ENCODE data around the gene CCL7.

The CCL7 gene

GRCh38 chr17:34254651-34255380 is 15.2 kb upstream of the CCL7 start, which contains the start of gene CCL2:
Gene CCL2, plus strand, starts transcription at chr17:34255285. Its CDS starts 65 bp downstream, at chr17:34255350.
- ATAC-seq = no peak
- Mint-ChIP-seq H3K4me3 (no peak within 1 kb of the TSS), H3K36me3 (no peaks in the 10 kb centered on the region), H3K27me3 (peaks cover 63% of the 10 kb centered on the region), H3K27ac (no peak within 1 kb of the TSS), H3K4me1 (peaks cover 30% of the 10 kb centered on the region), H3K9me3 (no peaks in the 10 kb centered on the region)

- no peaks in the 10 kb centered on the region for H3K36me3 Mint-ChIP-seq
- H3K27me3 Mint-ChIP-seq = peaks cover 68% of the 10 kb centered on the region
- ATAC-seq = no peak
- H3K4me1 Mint-ChIP-seq = peaks cover 30% of the 10 kb centered on the region
- no peak overlapping the region for H3K27ac Mint-ChIP-seq
- H3K4me3 Mint-ChIP-seq = no peak overlapping the region
- H3K9me3 Mint-ChIP-seq = no peaks in the 10 kb centered on the region
These were observed 14.7 kb upstream of the CCL7 start for GRCh38 chr17:34255381-34255732.

- Mint-ChIP-seq H3K9me3 (no peaks in the 10 kb centered on the region), H3K4me1 (peaks cover 30% of the 10 kb centered on the region), H3K36me3 (no peaks in the 10 kb centered on the region), H3K27me3 (peaks cover 69% of the 10 kb centered on the region), H3K27ac (no peak overlapping the region), H3K4me3 (no peak overlapping the region)
- ATAC-seq = no peak
These were observed 14.2 kb upstream of the CCL7 start for GRCh38 chr17:34255841-34256240.

GRCh38 chr17:34257299-34257985 is 12.6 kb upstream of the CCL7 start:
- Mint-ChIP-seq H3K27ac (no peak overlapping the region), H3K27me3 (peaks cover 68% of the 10 kb centered on the region), H3K36me3 (no peaks in the 10 kb centered on the region), H3K4me1 (peaks cover 22% of the 10 kb centered on the region), H3K4me3 (no peak overlapping the region), H3K9me3 (no peaks in the 10 kb centered on the region)
- no peak for ATAC-seq

- Mint-ChIP-seq H3K9me3 (no peaks in the 10 kb centered on the region), H3K27me3 (peaks cover 72% of the 10 kb centered on the region)
These were observed 12.1 kb upstream of the CCL7 start for GRCh38 chr17:34257986-34258326.

GRCh38 chr17:34259146-34259545 is 10.9 kb upstream of the CCL7 start:
- Mint-ChIP-seq H3K4me1 (peaks cover 14% of the 10 kb centered on the region), H3K27ac (no peak overlapping the region), H3K4me3 (no peak overlapping the region), H3K36me3 (no peaks in the 10 kb centered on the region), H3K9me3 (no peaks in the 10 kb centered on the region), H3K27me3 (peaks cover 76% of the 10 kb centered on the region)
- ATAC-seq = no peak

More at GRCh38 chr17:34257986-34258326, 12.1 kb upstream of the CCL7 start:
- Mint-ChIP-seq H3K36me3 (no peaks in the 10 kb centered on the region), H3K4me3 (no peak overlapping the region), H3K4me1 (peaks cover 16% of the 10 kb centered on the region), H3K27ac (no peak overlapping the region)
- no peak for ATAC-seq

- no peak for ATAC-seq
- no peaks in the 10 kb centered on the region for H3K9me3 Mint-ChIP-seq
- no peak overlapping the region for H3K27ac Mint-ChIP-seq
- peaks cover 80% of the 10 kb centered on the region for H3K27me3 Mint-ChIP-seq
- peaks cover 5% of the 10 kb centered on the region for H3K4me1 Mint-ChIP-seq
- no peaks in the 10 kb centered on the region for H3K36me3 Mint-ChIP-seq
- H3K4me3 Mint-ChIP-seq = no peak overlapping the region
These were observed 9.2 kb upstream of the CCL7 start for GRCh38 chr17:34260861-34261260.

GRCh38 chr17:34261568-34262337 is 8.3 kb upstream of the CCL7 start:
- ATAC-seq = no peak
- Mint-ChIP-seq H3K27ac (no peak overlapping the region), H3K4me1 (peaks cover 5% of the 10 kb centered on the region), H3K4me3 (no peak overlapping the region), H3K9me3 (no peaks in the 10 kb centered on the region), H3K36me3 (no peaks in the 10 kb centered on the region), H3K27me3 (peaks cover 80% of the 10 kb centered on the region)

- H3K9me3 Mint-ChIP-seq = no peaks in the 10 kb centered on the region
- no peak for ATAC-seq
- H3K4me3 Mint-ChIP-seq = no peak overlapping the region
- peaks cover 5% of the 10 kb centered on the region for H3K4me1 Mint-ChIP-seq
- H3K27ac Mint-ChIP-seq = no peak overlapping the region
- peaks cover 76% of the 10 kb centered on the region for H3K27me3 Mint-ChIP-seq
- H3K36me3 Mint-ChIP-seq = no peaks in the 10 kb centered on the region
These were observed 4.3 kb upstream of the CCL7 start for GRCh38 chr17:34265711-34266110.

- Mint-ChIP-seq H3K4me3 (no peak overlapping the region), H3K9me3 (no peaks in the 10 kb centered on the region), H3K27me3 (peaks cover 84% of the 10 kb centered on the region), H3K36me3 (no peaks in the 10 kb centered on the region), H3K4me1 (no peaks in the 10 kb centered on the region), H3K27ac (no peak overlapping the region)
- ATAC-seq = no peak
These were observed 5.9 kb downstream of the CCL7 start for GRCh38 chr17:34275881-34276280.

- H3K4me3 Mint-ChIP-seq = no peak overlapping the region
- H3K27me3 Mint-ChIP-seq = peaks cover 84% of the 10 kb centered on the region
- no peaks in the 10 kb centered on the region for H3K36me3 Mint-ChIP-seq
- no peak for ATAC-seq
- no peak overlapping the region for H3K27ac Mint-ChIP-seq
- peaks cover 3% of the 10 kb centered on the region for H3K9me3 Mint-ChIP-seq
- H3K4me1 Mint-ChIP-seq = no peaks in the 10 kb centered on the region
These were observed 6.8 kb downstream of the CCL7 start for GRCh38 chr17:34276826-34277225.

GRCh38 chr17:34283571-34283970 is 13.6 kb downstream of the CCL7 start:
- H3K4me1 Mint-ChIP-seq = no peaks in the 10 kb centered on the region
- no peaks in the 10 kb centered on the region for H3K36me3 Mint-ChIP-seq
- peaks cover 7% of the 10 kb centered on the region for H3K9me3 Mint-ChIP-seq
- H3K27ac Mint-ChIP-seq = no peak overlapping the region
- H3K27me3 Mint-ChIP-seq = peaks cover 62% of the 10 kb centered on the region
- H3K4me3 Mint-ChIP-seq = no peak overlapping the region
- ATAC-seq = no peak

GRCh38 chr17:34285286-34285792 is 15.3 kb downstream of the CCL7 start, which contains the start of gene CCL11:
Gene CCL11, plus strand, starts transcription at chr17:34285742. Its CDS starts 67 bp downstream, at chr17:34285809.
- Mint-ChIP-seq H3K27me3 (peaks cover 60% of the 10 kb centered on the region), H3K36me3 (no peaks in the 10 kb centered on the region), H3K4me3 (no peak within 1 kb of the TSS), H3K27ac (no peak within 1 kb of the TSS), H3K4me1 (no peaks in the 10 kb centered on the region), H3K9me3 (peaks cover 7% of the 10 kb centered on the region)
- no peak for ATAC-seq

GRCh38 chr17:34287875-34288274 is 17.9 kb downstream of the CCL7 start:
- H3K4me1 Mint-ChIP-seq = no peaks in the 10 kb centered on the region
- H3K9me3 Mint-ChIP-seq = peaks cover 2% of the 10 kb centered on the region
- H3K4me3 Mint-ChIP-seq = no peak overlapping the region
- H3K27me3 Mint-ChIP-seq = peaks cover 38% of the 10 kb centered on the region
- H3K36me3 Mint-ChIP-seq = no peaks in the 10 kb centered on the region
- H3K27ac Mint-ChIP-seq = no peak overlapping the region
- no peak for ATAC-seq

- no peaks in the 10 kb centered on the region for H3K36me3 Mint-ChIP-seq
- H3K4me1 Mint-ChIP-seq = no peaks in the 10 kb centered on the region
- no peak overlapping the region for H3K27ac Mint-ChIP-seq
- no peak overlapping the region for H3K4me3 Mint-ChIP-seq
- H3K27me3 Mint-ChIP-seq = peaks cover 33% of the 10 kb centered on the region
- no peak for ATAC-seq
- peaks cover 2% of the 10 kb centered on the region for H3K9me3 Mint-ChIP-seq
These were observed 20.6 kb downstream of the CCL7 start for GRCh38 chr17:34290586-34290985.

Data from stimulated activated memory B cell treated with anti-CD40 and anti-IgM and Interleukin-4, amounts not matched to agents 10 μg/mL and 1 μg/mL and 100 μg/mL, for 72 hours (primary cell).